NT2/D1 (cell line): ENCODE measurements around the gene GEMIN8.

Experiments used
- SUZ12 ChIP-seq: IDR thresholded peaks from 2 replicates; pipeline ENCODE4 v1.6.1; 2011; ENCODE audit not compliant: insufficient read length, insufficient read depth; ENCODE audit errors: extremely low read depth
- YY1 ChIP-seq: IDR thresholded peaks from 2 replicates; pipeline ENCODE4 v1.6.1; 2011; ENCODE audit not compliant: insufficient read length, insufficient read depth
- ZNF274 ChIP-seq: IDR thresholded peaks from 2 replicates; pipeline ENCODE4 v1.6.1; 2011; ENCODE audit warnings: mild to moderate bottlenecking, low read depth, low read length

GRCh38 chrX:14015941-14016340 is 13.8 kb downstream of the GEMIN8 start:
- no peak for TF ChIP-seq SUZ12
- TF ChIP-seq ZNF274 = no peak
- no peak for TF ChIP-seq YY1
